ENCODE results near the gene CDH23.

CDH23 gene

GRCh38 chr10:71675295-71675970, 278.7 kb downstream of the CDH23 start:
- DNase-seq, result no peak

DNA sequence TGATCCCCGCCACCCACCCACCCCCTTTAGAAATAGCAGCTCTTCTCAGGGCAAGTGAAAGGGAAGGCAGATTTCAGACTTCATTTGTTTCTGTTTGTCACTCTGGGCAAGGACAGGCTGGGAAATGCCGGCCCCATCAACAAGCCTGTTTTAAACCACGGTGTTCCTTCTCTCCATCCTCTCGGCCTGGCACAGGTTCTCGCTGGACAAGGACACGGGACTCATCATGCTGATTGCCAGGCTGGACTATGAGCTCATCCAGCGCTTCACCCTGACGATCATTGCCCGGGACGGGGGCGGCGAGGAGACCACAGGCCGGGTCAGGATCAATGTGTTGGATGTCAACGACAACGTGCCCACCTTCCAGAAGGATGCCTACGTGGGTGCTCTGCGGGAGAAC, 280.5 kb downstream of the CDH23 start:
- DNase-seq, result no peak

- DNase-seq, result no peak
Measured at GRCh38 chr10:71678057-71678805, 281.5 kb downstream of the CDH23 start.

GRCh38 chr10:71679425-71679824, 282.7 kb downstream of the CDH23 start:
- no peak for DNase-seq

DNA sequence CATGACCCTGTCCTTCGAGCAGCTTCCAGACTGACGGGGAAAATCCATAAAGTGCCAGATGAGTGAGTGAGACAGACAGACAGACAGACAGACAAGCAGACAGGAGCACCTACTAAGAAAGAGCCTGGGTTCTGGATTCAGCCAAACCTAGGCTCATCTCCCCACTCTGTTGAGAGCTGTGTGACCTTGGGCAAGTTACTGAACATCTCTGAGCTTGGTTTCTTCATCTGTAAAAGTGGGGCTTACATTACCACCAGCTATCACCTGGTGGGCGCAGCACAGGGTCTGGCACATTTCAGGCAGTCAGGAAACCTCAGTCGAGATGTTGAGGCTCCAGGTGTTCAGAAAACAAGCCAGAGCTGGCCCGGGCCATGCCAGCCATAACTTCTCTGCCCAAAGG, 285.3 kb downstream of the CDH23 start:
- DNase-seq, result no peak

DNA sequence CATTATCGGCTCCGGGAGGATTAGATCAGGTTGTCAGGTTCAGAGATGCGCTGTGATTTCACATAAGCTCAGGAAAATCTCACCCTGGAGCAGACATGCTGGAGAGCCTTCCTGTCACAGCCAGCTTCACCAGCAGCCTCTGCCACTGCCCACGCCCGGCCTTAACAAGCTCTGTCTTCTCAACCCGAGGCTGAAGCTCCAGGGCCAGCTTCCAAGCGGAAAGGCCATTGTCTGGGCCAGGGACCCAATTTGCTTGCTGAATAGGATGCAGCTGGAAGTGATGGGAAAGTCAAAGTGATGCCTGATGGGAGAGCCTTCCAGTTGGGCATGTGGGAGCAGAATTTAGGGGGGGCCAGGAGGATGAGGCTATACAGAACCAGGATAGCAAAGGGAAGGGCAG, 286.6 kb downstream of the CDH23 start:
- no peak for DNase-seq

- DNase-seq, result no peak
Measured at GRCh38 chr10:71684356-71685173, 287.8 kb downstream of the CDH23 start.

- DNase-seq, result no peak
Measured at GRCh38 chr10:71685554-71686232, 289.0 kb downstream of the CDH23 start.

DNA sequence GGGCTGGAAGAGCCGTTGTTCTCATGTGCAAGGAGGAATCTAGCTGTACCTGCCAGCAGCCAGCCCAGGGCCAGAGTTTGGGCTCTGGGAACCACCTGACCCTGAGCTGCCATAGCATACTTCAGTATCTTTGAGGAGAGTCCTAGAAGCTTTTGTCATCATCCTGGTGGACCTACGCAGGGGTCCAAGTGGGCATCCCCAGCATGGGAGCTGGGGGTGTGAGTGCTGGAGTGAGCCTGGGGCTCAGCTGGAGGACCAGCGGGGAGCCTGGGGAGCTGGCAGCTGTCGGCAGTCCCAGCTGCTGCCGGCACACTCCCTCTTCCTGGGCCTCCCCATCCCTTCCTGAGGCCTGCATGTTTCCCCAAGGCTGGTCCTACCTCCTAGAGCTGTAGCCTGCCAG, 290.4 kb downstream of the CDH23 start:
- no peak for DNase-seq

- no peak for DNase-seq
Measured at GRCh38 chr10:71687480-71687879, 290.8 kb downstream of the CDH23 start.

- no peak for DNase-seq
Measured at GRCh38 chr10:71688256-71688655, 291.5 kb downstream of the CDH23 start.

GRCh38 chr10:71690094-71690720, 293.5 kb downstream of the CDH23 start:
- no peak for DNase-seq

DNA sequence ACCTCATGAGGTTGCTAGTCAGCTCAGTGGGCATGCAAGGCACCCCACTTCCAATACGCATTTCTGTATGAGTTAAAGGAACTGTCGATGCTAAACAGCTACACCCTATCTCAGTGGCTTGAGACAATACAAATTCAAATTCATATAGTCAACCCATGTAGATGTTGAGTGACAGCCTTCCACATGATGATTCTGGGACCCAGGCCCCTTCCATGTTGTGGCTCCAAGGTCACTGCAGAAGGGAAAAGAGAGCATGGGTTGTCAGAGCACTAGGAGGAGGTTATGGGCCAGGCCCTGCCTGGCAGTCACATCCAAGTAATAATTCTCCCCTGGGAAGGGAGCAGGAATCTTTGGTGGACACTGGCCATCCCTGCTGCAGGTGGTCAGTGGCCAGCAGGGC, 294.7 kb downstream of the CDH23 start:
- no peak for DNase-seq

DNA sequence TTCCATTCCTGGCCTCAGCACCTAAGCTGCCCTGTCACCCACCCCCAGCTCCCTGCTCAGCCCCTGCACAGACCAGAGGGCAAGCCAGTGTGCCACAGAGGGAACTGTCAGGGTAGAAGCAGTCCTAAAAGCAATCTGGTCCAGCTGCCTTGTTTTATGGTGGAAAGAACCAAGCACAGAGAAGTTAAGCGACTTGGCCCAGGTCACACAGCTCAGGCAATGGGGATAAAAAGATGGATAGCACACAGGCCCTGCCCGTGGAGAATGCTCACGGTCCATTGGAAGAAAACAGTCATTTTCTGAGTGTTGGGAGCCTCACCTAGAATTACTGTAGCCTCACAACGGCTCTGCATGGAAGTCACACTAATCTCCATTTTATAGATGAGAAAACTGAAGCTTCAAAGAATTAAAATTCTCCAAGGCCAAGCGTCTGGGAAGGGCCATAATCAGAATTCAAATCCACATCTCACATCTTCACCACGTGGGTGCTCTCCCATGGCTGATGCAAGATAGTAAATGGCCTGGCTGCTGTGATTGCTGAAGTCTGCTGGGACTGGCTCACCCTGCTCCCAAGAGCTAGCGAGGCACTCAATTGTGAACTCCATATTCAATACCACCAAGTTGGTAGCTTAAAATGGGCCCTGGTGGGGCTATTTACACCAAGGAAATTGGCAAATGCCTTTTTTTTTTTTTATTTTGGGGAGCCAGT, 296.0 kb downstream of the CDH23 start:
- DNase-seq, result no peak

DNA sequence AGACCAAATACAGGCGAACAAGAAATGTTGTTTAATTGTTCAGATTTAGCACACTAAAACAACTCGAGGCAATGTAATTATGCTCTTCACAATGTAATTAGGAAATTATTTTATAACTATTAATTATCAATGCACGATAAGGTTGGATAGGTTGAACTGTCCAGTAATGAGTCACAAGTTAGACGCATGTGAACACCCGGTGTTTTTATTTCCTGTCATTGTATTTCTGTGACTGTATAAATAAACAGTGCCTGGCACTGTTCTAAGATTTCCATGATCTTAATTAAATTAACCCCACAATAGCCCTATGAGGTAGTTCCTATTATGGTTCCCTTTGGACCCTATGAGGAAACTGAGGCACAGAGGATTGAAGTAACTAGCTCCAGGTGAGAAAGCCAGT, 296.7 kb downstream of the CDH23 start:
- DNase-seq, result no peak

GRCh38 chr10:71694039-71694501, 297.4 kb downstream of the CDH23 start:
- no peak for DNase-seq

- no peak for DNase-seq
Measured at GRCh38 chr10:71694567-71694968, 297.8 kb downstream of the CDH23 start.

GRCh38 chr10:71695502-71696476, 299.1 kb downstream of the CDH23 start:
- DNase-seq, result no peak

- no peak for DNase-seq
Measured at GRCh38 chr10:71696628-71697326, 300.1 kb downstream of the CDH23 start.
